ENCODE data around the gene C4orf50. TPM values are rescaled to one million over a fixed set of nuclear protein-coding genes. Genes with fewer than 3 reads are reported as not detected.

Gene C4orf50
- total and polyA plus RNA-seq, 2 of the 8 experiments (the other 6 are each of a cell fraction or from before 2014, with no cell fraction given): 0.08 to 0.22 TPM

GRCh38 chr4:5887011-5887360, 131.2 kb downstream of the C4orf50 start:
- no peaks in the 10 kb centered on the region for H3K9me3 ChIP-seq (ENCODE audit: insufficient read depth in 2 of 2, low read depth in 1 of 2, low read length in 1 of 2)
- H2BK20ac ChIP-seq (ENCODE audit: low read length): no peak overlapping the region
- H3K56ac ChIP-seq (replicated peaks; ENCODE audit: insufficient read length, low read depth, low read length): no peak overlapping the region
- no peak overlapping the region for H2BK120ac ChIP-seq (replicated peaks; ENCODE audit: low read depth, low read length)
- no peak overlapping the region for H2BK5ac ChIP-seq (ENCODE audit: low read depth, low read length)
- POLR2A ChIA-PET (ENCODE audit: partially characterized antibody): interaction anchor here (0.6 to 1.7 kb wide), 9 partner anchors 8 to 93 kb away, joined by 3 to 7 read pairs (median 3); no protein-coding TSS in a partner anchor
- H3K14ac ChIP-seq (ENCODE audit: insufficient read length): no peak overlapping the region
- no peak overlapping the region; the same call in 1 of the 2 replicates for H3K18ac ChIP-seq (ENCODE audit: extremely low read depth, low read length)
- H3K79me1 ChIP-seq (ENCODE audit: low read depth, low read length): peaks cover 11% of the 10 kb centered on the region
- H3K9ac ChIP-seq (replicated peaks in 1 of 4; ENCODE audit: extremely low read depth in 1 of 4, low read depth in 3 of 4, low read length in 3 of 4): 0 out of 7 replicates have a peak overlapping the region, but pooled peaks of 2 of the 4 experiments have one; percentile 8 to 56
- no peak for DNase-seq (ENCODE audit: low read depth in 1 of 2, low spot score in 2 of 2)
- H4K5ac ChIP-seq (ENCODE audit: insufficient read length, low read depth, low read length): no peak overlapping the region
- H4K20me1 ChIP-seq (replicated peaks in 1 of 2; ENCODE audit: control insufficient read depth in 1 of 2, insufficient read depth in 2 of 2, low read length in 2 of 2): peaks cover 43 to 51% of the 10 kb centered on the region in 2 experiments
- no peak overlapping the region for H2BK15ac ChIP-seq (ENCODE audit: low read length)
- no peak overlapping the region for H3K27ac ChIP-seq (ENCODE audit: low read depth, low read length)
- H2AK5ac ChIP-seq (ENCODE audit: low read depth, low read length): 0 out of 2 replicates have a peak overlapping the region, but pooled peaks have one; percentile 17
- H3K4me2 ChIP-seq (ENCODE audit: insufficient read depth in 1 of 2, low read depth in 2 of 2, low read length in 2 of 2): peak overlapping the region; percentile 73 to 91
- peaks cover 22 to 39% (median 29%) of the 10 kb centered on the region in 4 experiments for H3K4me1 ChIP-seq (replicated peaks in 1 of 4; ENCODE audit: control insufficient read depth in 3 of 4, insufficient read depth in 4 of 4, low read length in 3 of 4)
- peaks cover 11 to 26% (median 23%) of the 10 kb centered on the region in 4 experiments for H3K27me3 ChIP-seq (replicated peaks in 1 of 4; ENCODE audit: control insufficient read depth in 3 of 4, extremely low read depth in 1 of 4, insufficient read depth in 3 of 4, low read length in 3 of 4)
- no peak overlapping the region for H3K23ac ChIP-seq (ENCODE audit: insufficient read length)
- H3K4me3 ChIP-seq (ENCODE audit: extremely low read depth in 1 of 4, insufficient read depth in 2 of 4, low read depth in 3 of 4, low read length in 4 of 4): peak overlapping the region; percentile 71 to 98 (median 74)
- H3K79me2 ChIP-seq (ENCODE audit: control insufficient read depth in 1 of 2, insufficient read depth in 2 of 2, low read length in 2 of 2): peaks cover 10 to 53% of the 10 kb centered on the region in 2 experiments
- no peak for FAIRE-seq
- peaks cover 19% of the 10 kb centered on the region; the same call in 1 of the 2 replicates for H3K23me2 ChIP-seq (ENCODE audit: low read depth, low read length)
- CTCF ChIA-PET (ENCODE audit: partially characterized antibody): interaction anchor here (0.6 to 1.9 kb wide), 10 partner anchors 9 to 111 kb away, joined by 3 to 7 read pairs (median 3); no protein-coding TSS in a partner anchor
- H4K8ac ChIP-seq (ENCODE audit: extremely low read depth, insufficient read depth, low read length): no peak overlapping the region
- no peaks in the 10 kb centered on the region for H3K36me3 ChIP-seq (ENCODE audit: control insufficient read depth in 2 of 4, insufficient read depth in 4 of 4, low read length in 3 of 4)
- no peak overlapping the region for H2AFZ ChIP-seq (ENCODE audit: low read length)
- peak overlapping the region; percentile 51 for H3K4ac ChIP-seq (replicated peaks; ENCODE audit: insufficient read length, low read depth, low read length)
- 0 out of 2 replicates have a peak overlapping the region, but pooled peaks have one; percentile 4 for H2BK12ac ChIP-seq (ENCODE audit: low read depth, low read length)
- no peak overlapping the region for H4K91ac ChIP-seq (replicated peaks; ENCODE audit: insufficient read length, low read length)
- 24% methylated on average over 8 of the region's 8 CpGs; no CpG with 5 or more reads in 1 of the 2 experiments for WGBS, 2 experiments (ENCODE audit: extremely low coverage in 1 of 2, insufficient coverage in 1 of 2, insufficient read length in 1 of 2, insufficient replicate concordance in 2 of 2, low coverage in 1 of 2, low lambda C conversion rate in 2 of 2, missing lambda C conversion rate in 1 of 2)
- TF ChIP-seq TAF1 (IDR thresholded peaks at IDR 0.05; ENCODE audit: low read depth, low read length) (no peak), SIN3A (conservative IDR thresholded peaks at IDR 0.05 in 1 of 2, IDR thresholded peaks at IDR 0.05 in 1 of 2; ENCODE audit: low read depth in 1 of 2, low read length in 2 of 2) (no peak), EGR1 (IDR thresholded peaks at IDR 0.05; ENCODE audit: borderline replicate concordance, low read depth, low read length) (no peak), RAD21 (IDR thresholded peaks at IDR 0.05 in 1 of 2, conservative IDR thresholded peaks at IDR 0.05 in 1 of 2; ENCODE audit: low read depth in 2 of 2, low read length in 2 of 2) (no peak), CBX5 (IDR thresholded peaks at IDR 0.05; ENCODE audit: low read depth, low read length) (no peak), JUND (IDR thresholded peaks at IDR 0.05; ENCODE audit: low read length) (no peak), BACH1 (IDR thresholded peaks at IDR 0.05; ENCODE audit: low read length) (no peak), TAF7 (optimal IDR thresholded peaks at IDR 0.05; ENCODE audit: borderline replicate concordance, low read depth, low read length) (no peak), SIX5 (IDR thresholded peaks at IDR 0.05; ENCODE audit: low read depth, low read length) (no peak), SIRT6 (IDR thresholded peaks at IDR 0.05; ENCODE audit: low read length) (no peak), KDM1A (IDR thresholded peaks at IDR 0.05; ENCODE audit: borderline replicate concordance, low read length) (no peak), HDAC6 (IDR thresholded peaks at IDR 0.05; ENCODE audit: low read depth, low read length) (no peak)
- TF ChIP-seq, protein P1, sequence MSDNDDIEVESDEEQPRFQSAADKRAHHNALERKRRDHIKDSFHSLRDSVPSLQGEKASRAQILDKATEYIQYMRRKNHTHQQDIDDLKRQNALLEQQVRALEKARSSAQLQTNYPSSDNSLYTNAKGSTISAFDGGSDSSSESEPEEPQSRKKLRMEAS (IDR thresholded peaks at IDR 0.05): no peak

Data from H1 (cell line).